GM18507 (cell line): ENCODE results near the gene MAMLD1.

Experiments used
- DNase-seq: peaks from one replicate; pipeline ENCODE4 v3.0.0; 2011; ENCODE audit warnings: low read depth; ENCODE audit not compliant: insufficient read length; ENCODE audit errors: extremely low spot score
- FAIRE-seq: peaks from 2 replicates; lab custom pipeline; 2011; peaks lifted over from hg19 to GRCh38; lab: Jason Lieb, UNC

MAMLD1 gene

GRCh38 chrX:150375243-150375770 is 12.2 kb downstream of the MAMLD1 start:
- FAIRE-seq (no peak), DNase-seq (no peak)

- FAIRE-seq, result no peak
Observed at GRCh38 chrX:150377005-150377404, 13.9 kb downstream of the MAMLD1 start.

DNA sequence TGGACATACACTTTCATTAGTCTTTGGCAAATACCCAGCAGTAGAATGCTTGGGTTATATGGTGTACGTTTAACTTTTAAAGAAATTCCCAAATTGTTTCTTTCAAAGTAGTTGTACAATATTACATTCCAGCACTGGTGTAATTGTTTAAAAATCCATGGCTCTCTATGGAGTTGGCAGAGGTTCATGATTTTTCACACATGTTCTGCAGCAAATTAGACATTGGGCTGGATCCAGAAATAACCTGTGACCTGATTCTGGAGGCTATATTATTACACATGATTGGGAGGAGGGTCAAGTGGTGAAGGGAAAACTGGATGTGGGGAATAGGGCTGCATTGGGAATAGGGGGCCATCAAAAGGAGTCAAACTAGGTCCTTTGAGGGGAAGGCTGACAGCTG is 41.9 kb downstream of the MAMLD1 start:
- no peak for DNase-seq
- no peak for FAIRE-seq

More at GRCh38 chrX:150377005-150377404, 13.9 kb downstream of the MAMLD1 start:
- no peak for DNase-seq

GRCh38 chrX:150405576-150405975 is 42.5 kb downstream of the MAMLD1 start:
- FAIRE-seq (no peak), DNase-seq (no peak)

DNA sequence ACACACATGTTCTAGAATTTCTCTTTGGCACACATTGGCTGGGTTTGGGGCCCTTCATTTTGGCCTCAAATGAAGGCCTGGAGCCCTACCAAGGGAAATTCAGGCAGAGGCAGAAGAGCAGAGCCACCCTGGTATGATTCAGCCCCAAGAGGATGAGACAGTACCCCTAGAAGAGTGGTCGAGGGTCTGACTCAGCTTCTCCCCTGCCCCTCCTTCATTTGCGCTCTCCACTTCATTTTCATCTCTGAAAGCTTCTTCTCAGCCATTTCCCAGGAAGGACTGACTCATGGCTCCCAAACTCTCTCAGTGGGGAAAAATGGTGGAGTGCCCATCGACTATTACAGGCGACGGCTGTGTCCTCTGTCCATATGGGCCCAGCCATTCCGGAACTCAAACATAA is 43.5 kb downstream of the MAMLD1 start:
- no peak for FAIRE-seq

GRCh38 chrX:150408007-150408406 is 44.9 kb downstream of the MAMLD1 start:
- FAIRE-seq (no peak), DNase-seq (no peak)

More for the DNA sequence above, 43.5 kb downstream of the MAMLD1 start:
- DNase-seq, result no peak

DNA sequence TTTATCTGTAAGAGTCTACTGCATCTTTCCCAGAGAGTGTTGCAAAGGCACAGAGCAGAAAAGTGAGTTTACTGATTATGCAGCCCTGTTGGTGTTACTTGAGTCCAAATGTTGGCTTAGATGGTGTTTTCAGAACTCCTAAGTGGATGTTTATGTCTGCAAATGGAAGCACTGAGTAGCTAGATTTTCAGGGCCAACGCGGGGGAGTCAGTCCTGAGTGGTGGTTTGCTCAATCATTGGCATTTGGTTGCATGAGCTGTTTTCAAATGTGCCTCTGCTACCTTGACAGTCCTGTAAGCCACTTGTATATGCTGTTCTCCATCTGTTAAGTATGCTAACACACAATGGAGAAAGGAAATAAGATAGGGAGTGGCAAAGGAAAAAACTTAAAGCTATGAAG is 45.4 kb downstream of the MAMLD1 start:
- FAIRE-seq (no peak), DNase-seq (no peak)

GRCh38 chrX:150409486-150409885 is 46.4 kb downstream of the MAMLD1 start:
- DNase-seq (no peak), FAIRE-seq (no peak)

- no peak for FAIRE-seq
- no peak for DNase-seq
Observed at GRCh38 chrX:150409964-150410363, 46.8 kb downstream of the MAMLD1 start.

- no peak for DNase-seq
- FAIRE-seq, result no peak
Observed at GRCh38 chrX:150410513-150410912, 47.4 kb downstream of the MAMLD1 start.

DNA sequence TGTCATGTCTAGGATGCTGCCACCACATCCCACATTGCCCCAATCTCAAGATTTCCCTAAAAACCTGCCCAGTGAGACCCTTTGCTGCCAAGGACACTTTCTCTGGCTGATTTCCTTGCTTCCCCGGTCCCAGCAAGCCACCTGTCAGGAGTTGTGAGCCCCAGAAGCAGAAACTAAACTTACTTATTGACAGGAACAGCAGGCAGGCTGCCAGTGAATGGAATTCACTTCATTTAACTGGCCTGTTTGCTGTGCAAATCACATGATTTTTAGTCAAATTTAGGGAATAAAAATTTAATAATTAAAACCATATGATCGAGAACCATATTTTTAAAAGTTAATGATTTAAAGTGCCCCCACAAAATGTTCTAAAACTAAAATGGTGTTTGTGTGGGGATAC is 48.5 kb downstream of the MAMLD1 start:
- no peak for FAIRE-seq
- DNase-seq, result no peak

GRCh38 chrX:150414228-150414627 is 51.1 kb downstream of the MAMLD1 start:
- DNase-seq (no peak), FAIRE-seq (no peak)

GRCh38 chrX:150416469-150416868 is 53.4 kb downstream of the MAMLD1 start:
- FAIRE-seq (no peak), DNase-seq (no peak)

- FAIRE-seq (no peak), DNase-seq (no peak)
Observed at GRCh38 chrX:150421816-150422215, 58.7 kb downstream of the MAMLD1 start.

DNA sequence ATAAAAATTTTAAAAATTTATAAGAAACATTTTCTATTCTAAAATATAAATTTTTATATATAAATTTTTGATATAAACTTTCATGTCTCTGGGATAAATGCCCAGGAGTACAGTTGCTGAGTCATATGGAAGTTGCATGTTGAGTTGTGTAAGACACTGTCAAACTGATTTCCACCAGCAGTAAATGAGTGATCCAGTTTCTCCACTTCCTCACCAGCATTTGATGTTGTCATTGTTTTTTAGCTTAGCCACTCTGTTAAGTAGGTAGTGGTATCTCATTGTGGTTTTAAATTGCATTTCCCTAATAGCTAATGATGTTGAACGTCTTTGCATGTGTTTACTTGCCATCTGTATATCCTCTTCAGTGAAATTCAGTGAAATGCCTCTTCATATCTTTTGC is 66.5 kb downstream of the MAMLD1 start:
- no peak for FAIRE-seq
- no peak for DNase-seq

DNA sequence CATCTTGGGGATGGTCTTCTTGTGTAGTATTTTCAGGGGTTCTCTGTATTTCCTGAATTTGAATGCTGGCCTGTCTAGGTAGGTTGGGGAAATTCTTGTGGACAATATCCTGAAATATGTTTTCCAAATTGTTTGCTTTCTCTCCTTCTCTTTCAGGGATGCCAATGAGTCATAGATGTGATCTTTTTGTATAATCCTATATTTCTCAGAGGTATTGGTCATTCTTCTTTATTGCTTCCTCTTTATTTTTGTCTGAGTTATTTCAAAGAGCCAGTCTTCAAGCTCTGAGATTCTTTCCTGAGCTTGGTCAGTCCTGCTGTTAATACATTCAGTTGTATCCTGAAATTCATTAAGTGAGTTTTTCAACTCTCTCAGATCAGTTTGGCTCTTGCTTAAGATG is 73.1 kb downstream of the MAMLD1 start:
- no peak for FAIRE-seq
- DNase-seq, result no peak

DNA sequence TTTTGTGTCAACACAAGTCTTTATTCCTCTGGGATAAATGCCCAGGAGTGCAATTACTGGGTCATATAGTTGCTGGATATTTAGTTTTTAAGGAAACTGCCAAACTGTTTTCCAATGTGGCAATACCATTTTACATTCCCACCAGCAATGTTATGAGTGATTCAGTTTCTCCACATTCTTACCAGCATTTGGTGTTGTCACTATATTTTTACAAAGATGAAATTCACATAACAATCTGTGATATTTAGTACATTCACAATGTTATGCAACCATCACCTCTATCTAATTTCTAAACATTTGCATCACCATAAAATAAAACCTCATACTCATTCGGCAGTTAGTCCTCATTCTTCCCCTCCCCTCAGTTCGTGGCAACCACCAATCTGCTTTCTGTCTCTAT is 75.0 kb downstream of the MAMLD1 start:
- no peak for FAIRE-seq
- no peak for DNase-seq

DNA sequence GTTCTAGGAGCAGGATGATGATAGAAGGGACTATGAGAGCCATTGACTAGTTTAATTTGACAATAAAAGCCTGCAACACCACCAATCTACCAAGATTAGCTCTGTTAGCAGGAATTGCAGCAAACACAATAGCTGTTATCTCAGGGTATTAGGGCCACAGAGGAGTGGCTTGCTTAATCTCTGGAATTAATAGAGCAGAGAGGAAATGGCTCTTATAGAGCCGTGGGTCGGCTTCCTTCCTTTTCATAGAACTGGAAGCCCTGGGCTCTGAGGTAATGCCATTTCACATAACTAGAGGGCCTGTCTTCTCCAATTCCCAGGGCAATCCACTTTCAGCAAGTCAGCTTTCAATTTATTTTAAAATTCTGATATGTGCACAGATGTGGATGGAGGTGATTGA is 83.0 kb downstream of the MAMLD1 start:
- no peak for DNase-seq

GRCh38 chrX:150446995-150447394 is 83.9 kb downstream of the MAMLD1 start:
- FAIRE-seq, result peak; percentile 44
- no peak for DNase-seq

More for the DNA sequence above, 83.0 kb downstream of the MAMLD1 start:
- no peak for FAIRE-seq

GRCh38 chrX:150449313-150449712 is 86.2 kb downstream of the MAMLD1 start:
- DNase-seq (no peak), FAIRE-seq (peak; percentile 53)

- no peak for DNase-seq
- FAIRE-seq, result no peak
Observed at GRCh38 chrX:150450519-150451177, 87.5 kb downstream of the MAMLD1 start.

- no peak for FAIRE-seq
Observed at GRCh38 chrX:150451953-150452352, 88.8 kb downstream of the MAMLD1 start.

More at GRCh38 chrX:150451953-150452352, 88.8 kb downstream of the MAMLD1 start:
- DNase-seq, result no peak
